ENCODE data around the gene GHR. TPM values are rescaled to one million over a fixed set of nuclear protein-coding genes. Genes with fewer than 3 reads are reported as not detected.

Gene GHR
- polyA plus RNA-seq, 1 donor (not counting 4 experiments of a cell fraction or from before 2014, with no cell fraction given), result 1.8 TPM

DNA sequence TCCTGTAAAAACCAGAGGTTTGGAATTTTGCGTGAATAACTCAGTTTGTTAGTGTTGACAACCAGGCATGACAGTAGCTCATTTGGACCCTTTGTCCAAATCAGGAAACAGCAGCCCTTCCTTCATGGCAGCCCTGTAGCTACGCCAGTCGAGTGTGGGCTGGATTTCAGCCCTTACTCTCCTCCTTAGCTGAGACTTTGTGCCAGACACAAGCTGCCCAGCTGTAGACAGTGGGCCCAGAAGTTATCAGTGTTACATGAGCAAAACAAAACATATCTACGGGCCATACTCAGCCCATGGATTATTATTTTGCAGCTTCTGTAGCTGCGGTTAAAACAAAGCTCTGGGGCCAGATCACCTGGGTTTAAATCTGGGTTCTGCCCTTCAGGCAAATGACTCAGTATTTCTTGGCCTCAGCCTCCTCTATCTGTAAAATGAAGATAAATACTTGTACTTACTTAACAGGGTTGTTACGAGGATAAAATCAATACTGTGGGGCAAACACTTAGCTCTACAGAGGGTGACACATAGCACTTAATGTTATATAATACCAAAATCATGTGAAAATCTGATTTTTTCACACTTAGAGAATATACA lies 76.9 kb downstream of the GHR start:
- Histone ChIP-seq H3K36me3 (ENCODE audit: control insufficient read depth in 2 of 2, extremely low read depth in 1 of 2, insufficient read depth in 2 of 2, low read length in 2 of 2) (no peaks in the 10 kb centered on the region), H3K27ac (ENCODE audit: control insufficient read depth, insufficient read depth, low read length) (no peak overlapping the region), H3K9me1 (ENCODE audit: control insufficient read depth, extremely low read depth, insufficient read depth, low read length) (peaks cover 3% of the 10 kb centered on the region), H2AFZ (ENCODE audit: control insufficient read depth, low read length) (peak overlapping the region; percentile 30), H4K20me1 (ENCODE audit: control insufficient read depth, extremely low read depth, insufficient read depth, low read length) (no peaks in the 10 kb centered on the region), H3K4me1 (ENCODE audit: control insufficient read depth, extremely low read depth, insufficient read depth, low read length) (peaks cover 35% of the 10 kb centered on the region), H3K4me2 (ENCODE audit: control insufficient read depth, extremely low read depth, insufficient read depth, low read depth, low read length) (peak overlapping the region; percentile 59), H3K27me3 (ENCODE audit: control insufficient read depth, extremely low read depth, insufficient read depth, low read length) (no peaks in the 10 kb centered on the region), H3K79me2 (ENCODE audit: control insufficient read depth, insufficient read depth, low read length) (no peaks in the 10 kb centered on the region), H3K9ac (ENCODE audit: control insufficient read depth, extremely low read depth, insufficient read depth, low read length) (peak overlapping the region; percentile 10), H3K4me3 (ENCODE audit: control insufficient read depth in 2 of 3, extremely low read depth in 1 of 3, insufficient read depth in 2 of 3, low read depth in 1 of 3, low read length in 3 of 3) (no peak overlapping the region), H3K9me3 (ENCODE audit: control insufficient read depth, low read depth, low read length) (no peaks in the 10 kb centered on the region)
- dilution Hi-C loops (cut with MboI; ENCODE audit: extremely low pct_ligation_motif_present, low sequenced_read_pairs), result no loop called here
- DNase-seq (ENCODE audit: low read depth, low spot score) (no peak), FAIRE-seq (peak; percentile 75)
- TF ChIP-seq CTCF (optimal IDR thresholded peaks at IDR 0.05 in 1 of 3, IDR thresholded peaks at IDR 0.05 in 1 of 3, conservative IDR thresholded peaks at IDR 0.05 in 1 of 3; ENCODE audit: extremely low read depth in 1 of 3, insufficient read depth in 2 of 3, low read length in 3 of 3) (no peak), EZH2 (IDR thresholded peaks at IDR 0.05; ENCODE audit: low read length) (no peak)

DNA sequence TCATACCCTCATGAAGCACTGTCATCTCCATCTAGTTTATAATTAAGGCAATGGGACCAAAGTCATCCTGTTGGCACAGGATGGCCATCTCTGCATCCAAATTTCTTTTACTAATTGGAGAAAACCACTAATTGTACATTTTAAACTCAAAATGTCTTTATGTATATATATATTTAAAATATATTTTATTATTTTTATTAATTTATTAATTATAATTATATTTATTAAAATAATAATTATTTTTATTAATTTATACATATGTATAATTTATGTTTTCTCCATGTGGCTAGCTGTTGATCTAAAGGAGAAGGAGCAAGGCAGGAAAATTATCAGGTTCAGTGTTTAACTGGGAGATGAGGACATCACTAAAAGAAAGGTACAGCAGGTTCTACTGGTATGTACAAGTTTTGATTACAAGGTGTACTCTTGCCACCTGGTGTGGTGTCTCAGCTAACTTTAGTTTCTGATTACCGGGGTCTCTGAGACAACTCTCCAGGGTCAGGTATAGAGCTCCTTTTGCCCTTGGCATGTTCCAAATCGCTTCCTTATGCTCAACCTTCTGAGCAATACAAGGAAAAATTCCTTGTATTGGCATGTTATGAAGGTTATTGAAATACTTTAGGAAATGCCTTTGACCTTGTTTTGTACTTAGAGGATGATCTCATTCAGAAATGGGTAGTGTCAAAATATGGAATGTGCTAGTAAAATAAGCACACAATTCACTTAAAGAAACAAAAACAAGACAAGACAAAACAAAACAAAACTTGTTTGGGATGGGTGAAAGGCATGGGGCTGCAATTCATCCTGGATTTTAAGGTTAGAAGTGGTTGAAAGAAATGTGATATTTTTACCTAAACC lies 79.6 kb downstream of the GHR start:
- H3K27ac ChIP-seq (ENCODE audit: control insufficient read depth, insufficient read depth, low read length), result no peak overlapping the region
- H4K20me1 ChIP-seq (ENCODE audit: control insufficient read depth, extremely low read depth, insufficient read depth, low read length), result no peaks in the 10 kb centered on the region
- FAIRE-seq (peak; percentile 74), DNase-seq (ENCODE audit: low read depth, low spot score) (no peak)
- H3K4me3 ChIP-seq (ENCODE audit: control insufficient read depth in 2 of 3, extremely low read depth in 1 of 3, insufficient read depth in 2 of 3, low read depth in 1 of 3, low read length in 3 of 3), result no peak overlapping the region
- H3K79me2 ChIP-seq (ENCODE audit: control insufficient read depth, insufficient read depth, low read length), result no peaks in the 10 kb centered on the region
- no peaks in the 10 kb centered on the region for H3K9me1 ChIP-seq (ENCODE audit: control insufficient read depth, extremely low read depth, insufficient read depth, low read length)
- no peak overlapping the region for H3K9ac ChIP-seq (ENCODE audit: control insufficient read depth, extremely low read depth, insufficient read depth, low read length)
- H3K9me3 ChIP-seq (ENCODE audit: control insufficient read depth, low read depth, low read length), result no peaks in the 10 kb centered on the region
- H2AFZ ChIP-seq (ENCODE audit: control insufficient read depth, low read length), result no peak overlapping the region
- dilution Hi-C loops (cut with MboI; ENCODE audit: extremely low pct_ligation_motif_present, low sequenced_read_pairs), result no loop called here
- H3K36me3 ChIP-seq (ENCODE audit: control insufficient read depth in 2 of 2, extremely low read depth in 1 of 2, insufficient read depth in 2 of 2, low read length in 2 of 2), result no peaks in the 10 kb centered on the region
- no peaks in the 10 kb centered on the region for H3K27me3 ChIP-seq (ENCODE audit: control insufficient read depth, extremely low read depth, insufficient read depth, low read length)
- H3K4me1 ChIP-seq (ENCODE audit: control insufficient read depth, extremely low read depth, insufficient read depth, low read length), result peaks cover 20% of the 10 kb centered on the region
- TF ChIP-seq EZH2 (IDR thresholded peaks at IDR 0.05; ENCODE audit: low read length) (no peak), CTCF (optimal IDR thresholded peaks at IDR 0.05 in 1 of 3, IDR thresholded peaks at IDR 0.05 in 1 of 3, conservative IDR thresholded peaks at IDR 0.05 in 1 of 3; ENCODE audit: extremely low read depth in 1 of 3, insufficient read depth in 2 of 3, low read length in 3 of 3) (no peak)
- peak overlapping the region; percentile 69 for H3K4me2 ChIP-seq (ENCODE audit: control insufficient read depth, extremely low read depth, insufficient read depth, low read depth, low read length)
